IPS-15b (cell line): ENCODE results near the gene UBL3.

ENCODE experiments used
- H3K27me3 ChIP-seq: one replicate; pipeline ENCODE4 v1.6.1; 2013; ENCODE audit warnings: low read length; ENCODE audit not compliant: control insufficient read depth, insufficient read depth
- H3K36me3 ChIP-seq: one replicate; pipeline ENCODE4 v1.6.1; 2013; ENCODE audit warnings: low read length; ENCODE audit not compliant: control insufficient read depth, insufficient read depth
- H3K4me1 ChIP-seq: one replicate; pipeline ENCODE4 v1.6.1; 2013; ENCODE audit warnings: mild to moderate bottlenecking, low read length; ENCODE audit not compliant: control insufficient read depth, insufficient read depth
- H3K4me3 ChIP-seq: one replicate; pipeline ENCODE4 v1.5.1; 2013; ENCODE audit warnings: low read depth, low read length
- H3K9ac ChIP-seq: one replicate; pipeline ENCODE4 v1.6.1; 2013; ENCODE audit warnings: low read depth, mild to moderate bottlenecking, low read length
- H3K9me3 ChIP-seq: one replicate; pipeline ENCODE4 v1.6.1; 2013; ENCODE audit warnings: mild to moderate bottlenecking, low read length; ENCODE audit not compliant: control insufficient read depth, insufficient read depth

Gene UBL3

DNA sequence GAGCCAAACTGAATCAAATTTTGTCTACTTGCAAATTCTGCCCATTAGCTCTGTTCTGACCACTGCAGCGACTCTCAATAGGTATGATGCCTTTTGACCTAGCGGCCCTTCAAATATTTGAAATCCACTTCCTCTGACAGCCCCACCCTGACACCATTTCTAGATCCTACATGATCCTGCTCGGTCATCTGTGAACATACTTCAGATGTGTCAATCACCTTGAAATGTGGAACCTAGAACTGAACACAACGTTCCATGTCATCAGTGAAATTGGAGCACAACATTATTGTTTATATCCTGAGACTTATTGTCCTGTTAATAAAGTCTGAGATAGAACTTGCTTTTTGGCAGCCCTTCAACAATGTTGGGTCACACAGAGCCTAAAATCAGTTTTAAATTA, 98.2 kb downstream of the UBL3 start:
- no peaks in the 10 kb centered on the region for H3K36me3 ChIP-seq
- H3K4me3 ChIP-seq = no peak overlapping the region
- H3K9ac ChIP-seq = no peak overlapping the region
- no peaks in the 10 kb centered on the region for H3K9me3 ChIP-seq
- H3K27me3 ChIP-seq = no peaks in the 10 kb centered on the region
- H3K4me1 ChIP-seq = no peaks in the 10 kb centered on the region

DNA sequence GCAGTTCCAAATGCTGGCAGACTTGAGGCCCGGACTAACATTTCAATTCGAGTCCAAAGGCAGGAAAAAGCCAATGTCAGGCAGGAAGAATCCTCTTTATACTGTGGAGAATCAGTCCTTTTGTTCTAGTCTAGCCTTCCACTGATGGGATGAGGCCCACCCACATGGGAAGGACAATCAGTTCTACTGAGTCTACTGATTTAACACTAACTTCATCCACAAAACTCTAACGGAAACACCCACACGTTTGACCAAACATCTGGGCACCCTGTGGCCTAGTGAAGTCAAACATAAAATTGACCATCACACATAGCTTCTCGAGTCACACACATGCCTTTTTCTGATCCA, 100.3 kb downstream of the UBL3 start:
- H3K9me3 ChIP-seq = no peaks in the 10 kb centered on the region
- H3K9ac ChIP-seq = no peak overlapping the region
- no peak overlapping the region for H3K4me3 ChIP-seq
- no peaks in the 10 kb centered on the region for H3K27me3 ChIP-seq
- H3K4me1 ChIP-seq = no peaks in the 10 kb centered on the region
- H3K36me3 ChIP-seq = no peaks in the 10 kb centered on the region

DNA sequence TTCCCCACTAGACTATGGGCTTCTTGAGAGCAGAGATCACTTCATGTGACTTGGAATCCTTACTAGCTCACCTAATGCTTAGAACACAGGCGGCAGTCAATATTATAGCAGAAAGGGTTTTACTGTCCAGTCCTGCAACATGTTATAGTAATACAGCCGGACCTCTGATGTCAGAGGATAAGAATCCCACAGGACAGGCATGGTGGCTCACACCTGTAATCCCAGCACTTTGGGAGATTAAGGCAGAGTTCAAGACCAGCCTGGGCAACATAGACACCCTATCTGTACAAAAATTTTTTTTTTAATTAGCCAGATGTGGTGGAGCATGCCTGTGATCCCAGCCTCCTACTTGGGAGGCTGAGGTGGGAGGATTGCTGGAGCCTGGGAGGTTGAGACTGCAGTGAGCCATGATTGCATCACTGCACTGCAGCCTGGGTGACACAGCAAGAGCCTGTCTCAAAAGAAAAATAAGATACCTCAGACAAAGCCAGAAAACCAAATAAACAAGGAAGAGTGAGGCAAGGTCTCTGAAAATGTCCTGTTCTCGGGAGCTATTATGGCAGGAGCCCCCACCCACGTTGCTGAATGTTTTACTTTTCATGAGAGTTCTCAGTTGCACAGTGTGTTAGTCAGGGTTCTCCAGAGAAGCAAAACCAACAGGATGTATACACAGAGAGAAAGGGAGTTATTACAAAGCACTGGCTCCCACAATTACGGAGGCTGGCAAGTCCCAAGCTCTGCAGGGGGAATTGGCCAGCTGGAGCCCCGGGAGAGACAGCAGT, 100.8 kb downstream of the UBL3 start:
- Histone ChIP-seq H3K9me3 (no peaks in the 10 kb centered on the region), H3K4me1 (no peaks in the 10 kb centered on the region), H3K27me3 (no peaks in the 10 kb centered on the region), H3K9ac (no peak overlapping the region), H3K4me3 (no peak overlapping the region), H3K36me3 (no peaks in the 10 kb centered on the region)

DNA sequence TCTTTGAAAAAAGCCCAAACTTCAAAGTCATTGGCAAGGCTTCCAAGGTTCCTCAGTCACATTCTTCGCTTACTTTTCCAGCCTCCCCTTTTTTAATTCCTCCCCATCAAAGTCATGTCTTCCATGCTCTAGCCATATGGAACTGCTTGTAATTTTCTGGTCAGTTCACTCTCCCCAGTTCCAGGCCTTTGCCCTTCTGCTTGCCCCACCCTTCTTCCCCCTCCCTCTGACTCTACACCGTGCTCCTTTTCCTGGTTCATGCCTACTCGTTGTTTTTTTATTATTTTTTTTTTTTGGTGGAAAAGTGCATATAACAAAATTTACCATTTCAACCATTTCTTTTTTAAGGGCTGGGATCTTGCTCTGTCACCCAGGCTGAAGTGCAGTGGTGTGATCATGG, 102.3 kb downstream of the UBL3 start:
- no peaks in the 10 kb centered on the region for H3K36me3 ChIP-seq
- no peak overlapping the region for H3K9ac ChIP-seq
- no peaks in the 10 kb centered on the region for H3K9me3 ChIP-seq
- H3K4me3 ChIP-seq = no peak overlapping the region
- H3K27me3 ChIP-seq = no peaks in the 10 kb centered on the region
- H3K4me1 ChIP-seq = no peaks in the 10 kb centered on the region

DNA sequence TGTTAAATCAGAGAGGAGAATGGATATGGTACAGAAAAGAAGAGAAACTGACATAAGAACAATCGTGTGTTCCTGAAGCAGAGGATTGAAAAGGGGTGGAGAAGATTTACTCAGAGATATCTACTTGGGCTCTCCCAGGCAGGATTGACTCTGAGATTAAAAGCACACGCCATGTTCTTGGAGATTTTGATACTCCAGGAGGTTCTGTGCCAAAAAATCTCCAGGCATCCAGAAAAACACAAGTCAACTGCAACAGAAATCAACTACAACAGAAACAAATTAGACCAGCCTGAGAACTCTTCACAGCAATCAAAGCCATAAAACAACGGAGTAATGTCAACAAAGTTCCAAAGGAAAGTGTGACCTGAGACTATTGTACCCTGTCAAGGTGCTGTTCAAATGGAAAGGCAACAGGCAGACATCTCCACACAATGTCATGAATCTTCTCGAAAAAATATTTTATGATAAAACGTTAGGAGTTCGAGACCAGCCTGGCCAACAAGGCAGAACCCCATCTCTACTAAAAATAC, 104.2 kb downstream of the UBL3 start:
- Histone ChIP-seq H3K9ac (no peak overlapping the region), H3K4me3 (no peak overlapping the region), H3K27me3 (no peaks in the 10 kb centered on the region)

DNA sequence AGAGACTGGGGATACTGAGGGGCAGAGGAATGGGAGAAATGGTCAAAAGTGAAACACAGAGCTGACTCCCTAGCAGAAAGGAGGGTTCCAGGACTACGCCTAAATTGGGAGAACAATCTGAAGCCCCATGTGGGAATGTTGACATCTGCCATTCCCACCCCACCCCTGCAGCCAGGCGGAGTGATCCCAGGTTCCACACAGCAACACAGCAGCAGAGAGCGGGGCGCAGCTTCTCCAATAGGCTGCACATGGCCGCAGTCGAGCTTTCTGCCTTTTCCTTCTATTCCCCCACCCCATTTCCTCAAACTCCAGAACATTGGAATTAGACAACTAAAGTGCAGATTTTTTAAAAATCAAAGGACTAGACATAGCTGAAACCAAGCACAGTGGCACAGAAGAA, 104.7 kb downstream of the UBL3 start:
- Histone ChIP-seq H3K4me1 (no peaks in the 10 kb centered on the region), H3K27me3 (no peaks in the 10 kb centered on the region), H3K36me3 (no peaks in the 10 kb centered on the region), H3K9me3 (no peaks in the 10 kb centered on the region), H3K4me3 (no peak overlapping the region), H3K9ac (no peak overlapping the region)

More for the DNA sequence above, 104.2 kb downstream of the UBL3 start:
- H3K4me1 ChIP-seq = no peaks in the 10 kb centered on the region
- H3K36me3 ChIP-seq = no peaks in the 10 kb centered on the region
- no peaks in the 10 kb centered on the region for H3K9me3 ChIP-seq

DNA sequence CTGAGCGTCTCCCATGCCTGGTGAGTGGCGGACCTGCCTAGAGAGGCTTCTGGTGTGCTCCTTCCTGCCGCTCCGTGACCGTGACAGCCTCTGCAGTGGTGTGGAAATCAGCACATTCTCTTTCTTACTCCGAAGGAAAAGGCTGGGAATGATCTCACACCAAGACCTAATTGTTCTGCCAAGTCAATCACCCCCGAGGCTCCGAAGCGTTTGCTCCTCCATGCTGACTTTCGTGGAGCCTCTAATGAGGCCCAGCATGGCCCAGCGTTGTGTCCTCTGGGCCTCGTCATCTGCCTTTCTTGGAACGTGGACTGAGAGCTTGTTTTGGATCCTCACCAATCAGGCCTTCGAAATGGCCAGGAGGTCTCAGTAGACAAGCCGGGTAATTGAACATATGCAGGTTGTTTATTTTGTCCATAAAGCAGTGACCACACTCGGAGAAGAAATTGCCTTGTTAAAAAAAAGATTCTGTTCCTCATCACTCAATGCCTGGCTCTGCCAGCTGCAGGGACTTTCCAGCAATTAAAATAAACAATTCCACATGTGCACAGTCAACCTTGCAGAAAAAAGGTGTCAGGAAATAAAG, 107.1 kb downstream of the UBL3 start:
- H3K36me3 ChIP-seq = no peaks in the 10 kb centered on the region
- H3K4me1 ChIP-seq = no peaks in the 10 kb centered on the region
- H3K27me3 ChIP-seq = no peaks in the 10 kb centered on the region
- H3K9me3 ChIP-seq = no peaks in the 10 kb centered on the region
- H3K9ac ChIP-seq = no peak overlapping the region
- H3K4me3 ChIP-seq = no peak overlapping the region

DNA sequence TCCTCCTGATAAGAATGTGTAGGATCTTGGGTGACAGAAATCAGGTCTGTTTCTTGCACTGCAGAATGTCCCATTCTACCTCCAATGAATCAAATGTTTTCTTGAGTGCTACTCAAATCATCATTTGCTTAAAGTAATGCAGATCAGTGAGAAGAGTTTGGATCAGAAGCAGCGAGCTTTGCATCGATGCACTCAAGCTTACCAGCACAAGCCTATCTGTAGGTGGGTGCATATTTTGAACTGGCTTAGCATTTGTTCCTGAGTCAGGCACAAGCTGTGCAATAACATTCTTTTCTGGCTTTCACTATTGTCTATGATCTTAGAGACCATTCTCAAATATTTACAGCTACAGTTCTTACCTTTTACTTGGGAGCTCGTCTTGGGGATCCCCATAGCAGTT, 109.5 kb downstream of the UBL3 start:
- no peaks in the 10 kb centered on the region for H3K4me1 ChIP-seq
- no peak overlapping the region for H3K4me3 ChIP-seq
- H3K36me3 ChIP-seq = no peaks in the 10 kb centered on the region

DNA sequence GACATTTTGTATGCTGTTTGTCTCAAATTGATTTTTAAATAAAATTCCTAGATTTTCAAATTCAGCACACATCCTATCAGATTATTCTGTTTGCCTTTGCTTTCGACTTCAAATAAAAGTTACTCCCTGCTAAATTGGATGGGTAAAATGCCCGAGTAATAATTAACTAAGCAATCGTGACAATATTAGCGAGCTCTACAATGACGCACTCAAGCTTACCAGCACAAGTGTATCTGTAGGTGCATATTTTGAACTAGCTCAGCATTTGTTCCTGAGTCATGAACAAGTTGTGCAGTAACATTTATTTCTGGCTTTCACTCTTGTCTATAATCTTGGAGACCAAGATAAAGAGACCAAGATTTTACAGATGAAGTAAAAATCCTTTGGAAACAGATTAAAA, 113.4 kb downstream of the UBL3 start:
- H3K9ac ChIP-seq = no peak overlapping the region
- no peaks in the 10 kb centered on the region for H3K27me3 ChIP-seq
- no peak overlapping the region for H3K4me3 ChIP-seq

More for the DNA sequence above, 109.5 kb downstream of the UBL3 start:
- Histone ChIP-seq H3K9me3 (no peaks in the 10 kb centered on the region), H3K27me3 (no peaks in the 10 kb centered on the region), H3K9ac (no peak overlapping the region)

DNA sequence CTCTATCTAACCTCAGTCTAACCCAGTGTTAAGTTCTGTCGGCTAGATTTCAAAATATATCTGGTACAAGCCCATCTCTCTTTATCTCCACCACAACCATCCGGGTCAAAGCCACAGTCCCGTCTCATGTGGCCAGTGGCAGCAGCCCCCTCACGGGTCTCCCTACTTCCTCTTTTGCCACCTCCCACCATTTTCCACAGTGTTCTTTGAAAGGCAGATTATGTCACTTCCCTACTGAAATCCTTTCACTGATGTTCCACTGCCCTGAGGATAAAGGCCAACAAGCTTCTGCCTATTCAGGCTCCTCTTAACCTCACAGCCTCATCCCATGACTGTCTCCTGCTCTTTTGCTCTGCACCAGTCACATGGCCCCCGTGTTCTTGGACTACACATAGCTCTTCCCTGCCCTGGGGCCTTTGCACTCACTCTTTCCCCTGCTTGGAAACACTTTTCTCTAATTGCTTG, 117.2 kb downstream of the UBL3 start:
- H3K27me3 ChIP-seq = no peaks in the 10 kb centered on the region

More for the DNA sequence above, 113.4 kb downstream of the UBL3 start:
- Histone ChIP-seq H3K36me3 (no peaks in the 10 kb centered on the region), H3K9me3 (no peaks in the 10 kb centered on the region), H3K4me1 (no peaks in the 10 kb centered on the region)

DNA sequence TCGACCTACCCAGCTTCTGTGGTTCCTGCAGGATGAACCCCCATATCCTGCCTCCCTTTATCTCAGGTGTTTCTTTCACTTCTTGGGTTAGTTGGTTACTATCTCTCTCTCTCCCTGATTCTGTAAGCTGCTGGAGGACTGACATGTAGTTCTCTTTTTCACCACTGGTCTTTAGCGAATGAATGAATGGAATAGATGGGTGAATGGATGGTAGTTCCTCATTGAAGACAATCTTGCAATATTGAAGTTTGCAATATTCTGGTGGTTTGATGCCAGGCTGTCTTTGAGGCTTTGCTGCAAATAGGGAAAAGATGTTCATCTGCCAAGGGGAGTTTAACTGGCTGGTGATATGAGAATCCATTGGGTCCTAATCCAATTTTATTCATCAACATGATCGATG, 120.2 kb downstream of the UBL3 start:
- H3K9ac ChIP-seq = no peak overlapping the region
- no peaks in the 10 kb centered on the region for H3K4me1 ChIP-seq
- no peaks in the 10 kb centered on the region for H3K27me3 ChIP-seq
- H3K9me3 ChIP-seq = no peaks in the 10 kb centered on the region
- H3K4me3 ChIP-seq = no peak overlapping the region
- H3K36me3 ChIP-seq = no peaks in the 10 kb centered on the region

More for the DNA sequence above, 117.2 kb downstream of the UBL3 start:
- no peaks in the 10 kb centered on the region for H3K36me3 ChIP-seq
- H3K4me1 ChIP-seq = no peaks in the 10 kb centered on the region
- no peak overlapping the region for H3K9ac ChIP-seq
- no peaks in the 10 kb centered on the region for H3K9me3 ChIP-seq
- no peak overlapping the region for H3K4me3 ChIP-seq

DNA sequence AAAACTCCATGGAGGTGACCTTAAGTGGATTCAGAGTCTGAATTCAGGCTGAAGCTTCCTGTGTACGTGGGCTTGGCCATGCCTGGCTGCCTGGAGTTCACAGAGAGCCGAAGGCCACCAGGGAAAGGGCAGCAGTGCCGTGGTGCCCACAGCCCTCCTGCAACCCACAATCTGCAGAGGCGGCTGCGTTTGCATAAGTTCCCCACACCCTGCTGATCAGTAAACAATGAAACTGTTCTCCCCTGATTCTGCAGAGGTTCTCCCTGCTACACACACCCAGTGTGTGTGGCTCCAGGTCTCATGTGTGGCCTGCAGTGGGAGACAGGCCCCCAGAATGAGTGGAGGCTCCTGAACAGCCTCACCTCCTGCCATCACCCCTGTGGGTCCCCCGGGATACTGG, 128.0 kb downstream of the UBL3 start:
- Histone ChIP-seq H3K4me3 (no peak overlapping the region), H3K9me3 (no peaks in the 10 kb centered on the region), H3K9ac (no peak overlapping the region)

More for the DNA sequence above, 128.0 kb downstream of the UBL3 start:
- H3K36me3 ChIP-seq = no peaks in the 10 kb centered on the region
- no peaks in the 10 kb centered on the region for H3K27me3 ChIP-seq
- no peaks in the 10 kb centered on the region for H3K4me1 ChIP-seq
